ENCODE measurements around the gene CACNA1H.

Gene CACNA1H

GRCh38 chr16:1143761-1144450 is 9.0 kb upstream of the CACNA1H start:
- no peak for DNase-seq

- DNase-seq: no peak
Measured at GRCh38 chr16:1144476-1145382, 8.2 kb upstream of the CACNA1H start.

- DNase-seq: no peak
Measured at GRCh38 chr16:1145383-1146100, 7.4 kb upstream of the CACNA1H start.

- peak; percentile 19 for DNase-seq
Measured at GRCh38 chr16:1146409-1146808, 6.5 kb upstream of the CACNA1H start.

GRCh38 chr16:1147027-1147426 is 5.9 kb upstream of the CACNA1H start:
- no peak for DNase-seq

GRCh38 chr16:1149101-1149636 is 3.7 kb upstream of the CACNA1H start:
- no peak for DNase-seq

- no peak for DNase-seq
Measured at GRCh38 chr16:1150511-1150982, 2.4 kb upstream of the CACNA1H start.

- no peak for DNase-seq
Measured at GRCh38 chr16:1151424-1152122, 1.3 kb upstream of the CACNA1H start.

- no peak for DNase-seq
Measured at GRCh38 chr16:1152123-1152638, 725 bp upstream of the CACNA1H start.

- no peak for DNase-seq
Measured at GRCh38 chr16:1153480-1154160, 714 bp downstream of the CACNA1H start.

GRCh38 chr16:1154291-1154886 is 1.5 kb downstream of the CACNA1H start:
- no peak for DNase-seq

- no peak for DNase-seq
Measured at GRCh38 chr16:1154887-1155331, 2.0 kb downstream of the CACNA1H start.

- no peak for DNase-seq
Measured at GRCh38 chr16:1155353-1156054, 2.6 kb downstream of the CACNA1H start.

GRCh38 chr16:1156055-1156982 is 3.4 kb downstream of the CACNA1H start:
- DNase-seq: no peak

GRCh38 chr16:1156983-1157638 is 4.2 kb downstream of the CACNA1H start:
- no peak for DNase-seq

- no peak for DNase-seq
Measured at GRCh38 chr16:1157639-1158455, 4.9 kb downstream of the CACNA1H start.

GRCh38 chr16:1158456-1159324 is 5.8 kb downstream of the CACNA1H start:
- DNase-seq: peak; percentile 23
